GM19043 (cell line): Measurements from ENCODE around the gene SLC16A2.

Experiments
- ATAC-seq: cut with Tn5 transposase; IDR thresholded peaks from one replicate; pipeline ENCODE4 v1.9.1; 2021; ENCODE audit warnings: low read depth; ENCODE audit not compliant: unreplicated experiment

Gene SLC16A2

DNA sequence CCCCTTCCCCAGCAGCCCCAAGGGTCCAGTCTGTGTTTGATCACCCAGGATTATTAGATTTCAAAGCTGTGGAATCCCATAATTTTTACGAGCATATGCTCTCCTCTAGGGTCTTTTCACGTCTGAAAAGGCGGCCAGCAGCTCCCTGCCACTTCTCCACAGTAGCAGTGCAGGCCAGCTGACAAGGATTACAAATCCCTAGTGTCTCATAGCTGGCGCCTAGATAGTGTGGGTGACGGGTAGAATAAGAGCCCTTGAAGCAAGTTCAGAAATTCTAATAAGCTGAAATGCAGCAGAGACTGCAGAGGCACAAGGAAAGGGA is 113.8 kb downstream of the SLC16A2 start:
- ATAC-seq = no peak

GRCh38 chrX:74535408-74536151 is 114.3 kb downstream of the SLC16A2 start:
- peak; percentile 39 for ATAC-seq

GRCh38 chrX:74536152-74536831 is 115.0 kb downstream of the SLC16A2 start:
- ATAC-seq = peak; percentile 44

DNA sequence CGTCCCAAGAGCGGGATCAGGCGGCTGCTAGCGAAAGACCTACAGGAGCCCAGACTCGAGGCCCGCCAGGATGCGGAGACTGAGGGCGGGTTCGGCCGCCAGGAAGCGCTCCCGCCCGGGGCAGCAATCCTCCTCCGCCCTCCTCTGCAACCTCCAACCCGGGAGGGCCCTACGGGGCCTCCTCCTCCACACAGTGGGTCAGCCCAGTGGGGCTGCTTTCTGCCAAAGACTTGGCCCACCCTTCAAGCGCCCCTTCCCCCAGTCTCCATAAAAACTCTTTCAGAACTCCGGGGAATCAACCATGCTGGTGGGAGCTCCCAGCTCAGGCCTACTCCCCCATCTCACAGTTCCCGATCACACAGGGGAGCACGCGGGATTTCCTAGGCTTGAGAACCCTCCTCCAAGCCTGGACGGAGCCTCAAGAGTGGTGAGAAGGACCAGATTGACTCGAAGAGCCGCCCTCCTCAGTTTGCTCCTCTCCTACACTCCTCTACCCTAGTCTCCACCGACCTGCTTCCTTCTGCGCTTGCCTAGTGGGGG is 115.6 kb downstream of the SLC16A2 start:
- ATAC-seq = peak; percentile 8

- ATAC-seq = no peak
Measured at GRCh38 chrX:74540635-74541249, 119.4 kb downstream of the SLC16A2 start.

GRCh38 chrX:74545880-74546523 is 124.7 kb downstream of the SLC16A2 start:
- no peak for ATAC-seq

DNA sequence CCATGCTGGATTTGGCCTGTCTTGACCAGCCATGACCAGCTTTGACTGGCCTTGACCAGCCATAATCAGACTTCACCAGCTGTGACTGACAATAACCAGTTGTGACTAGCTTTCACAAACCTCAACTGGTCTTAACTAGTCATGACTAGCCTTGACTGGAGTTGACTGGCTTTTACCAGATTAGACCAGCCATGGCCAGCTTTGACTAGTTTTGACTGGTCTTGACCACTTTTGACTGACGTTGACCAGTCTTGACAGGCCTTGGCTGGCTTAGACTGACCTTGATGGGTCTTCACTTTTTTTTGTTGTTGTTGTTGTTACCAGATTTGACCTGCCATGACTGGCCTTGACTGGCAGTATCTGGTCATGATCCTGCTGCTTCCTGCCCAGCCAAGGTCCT is 125.7 kb downstream of the SLC16A2 start:
- ATAC-seq = no peak

DNA sequence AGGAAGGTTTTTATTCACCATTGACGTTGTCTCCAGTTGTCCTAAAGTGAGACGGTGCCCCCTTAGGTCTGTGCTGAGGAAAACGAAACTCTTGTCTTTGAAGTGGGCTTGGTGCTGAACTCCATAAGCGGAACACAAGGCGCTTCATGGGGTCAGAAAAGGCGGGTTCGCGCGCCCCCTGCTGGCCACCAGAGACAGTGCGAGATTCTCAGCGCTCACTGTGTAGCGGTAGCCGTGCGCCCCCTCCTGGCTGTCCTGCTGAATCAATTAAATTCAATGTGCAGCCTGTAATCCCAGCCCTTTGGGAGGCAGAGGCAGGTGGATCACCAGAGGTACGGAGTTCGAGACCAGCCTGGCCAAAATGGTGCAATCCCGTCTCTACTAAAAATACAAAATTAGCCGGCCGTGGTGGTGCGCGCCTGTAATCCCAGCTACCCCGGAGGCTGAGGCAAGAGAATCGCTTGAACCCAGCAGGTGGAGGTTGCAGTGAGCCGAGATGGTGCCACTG is 129.1 kb downstream of the SLC16A2 start:
- peak; percentile 94 for ATAC-seq

DNA sequence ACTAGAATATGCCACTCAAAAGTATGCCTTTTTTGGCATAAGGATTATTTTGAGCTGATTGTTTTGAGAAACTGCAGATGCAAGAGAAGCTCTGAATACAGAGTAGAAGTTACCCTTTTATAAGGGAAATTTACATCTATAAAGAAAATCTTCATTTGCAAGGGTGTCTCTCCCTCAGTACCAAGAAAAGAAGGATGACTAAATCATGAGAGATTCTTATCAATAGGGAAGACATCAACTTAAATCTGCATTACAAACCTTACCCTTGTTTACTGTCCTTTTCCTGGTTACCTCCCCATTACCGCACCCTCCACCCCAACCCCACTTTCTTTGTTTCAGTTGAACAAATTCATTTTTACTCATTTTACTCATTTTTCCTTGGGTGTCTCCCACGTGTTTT is 130.6 kb downstream of the SLC16A2 start:
- ATAC-seq = no peak

GRCh38 chrX:74557378-74557777 is 136.1 kb downstream of the SLC16A2 start:
- no peak for ATAC-seq

DNA sequence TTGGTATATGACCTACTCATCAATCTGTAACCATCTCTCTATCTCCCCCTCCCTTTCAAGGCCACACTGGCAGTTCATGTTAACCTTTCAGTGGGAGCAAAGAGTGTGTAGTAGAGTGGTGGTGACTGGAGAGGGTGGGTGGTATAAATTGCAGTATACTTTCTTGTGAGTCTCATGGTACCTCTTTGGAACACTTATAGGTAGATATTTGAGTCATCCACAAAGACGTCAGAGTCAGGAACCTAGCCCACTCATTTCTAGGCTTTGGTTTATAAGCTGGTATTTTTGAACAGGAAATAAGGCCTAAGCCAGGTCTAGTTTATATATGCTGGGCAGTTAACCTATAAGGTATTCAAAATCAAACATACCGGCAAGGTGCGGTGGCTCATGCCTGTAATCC is 156.8 kb downstream of the SLC16A2 start:
- no peak for ATAC-seq

- no peak for ATAC-seq
Measured at GRCh38 chrX:74579597-74580198, 158.4 kb downstream of the SLC16A2 start.
